ENCODE measurements around the gene SOX5.

The SOX5 gene

DNA sequence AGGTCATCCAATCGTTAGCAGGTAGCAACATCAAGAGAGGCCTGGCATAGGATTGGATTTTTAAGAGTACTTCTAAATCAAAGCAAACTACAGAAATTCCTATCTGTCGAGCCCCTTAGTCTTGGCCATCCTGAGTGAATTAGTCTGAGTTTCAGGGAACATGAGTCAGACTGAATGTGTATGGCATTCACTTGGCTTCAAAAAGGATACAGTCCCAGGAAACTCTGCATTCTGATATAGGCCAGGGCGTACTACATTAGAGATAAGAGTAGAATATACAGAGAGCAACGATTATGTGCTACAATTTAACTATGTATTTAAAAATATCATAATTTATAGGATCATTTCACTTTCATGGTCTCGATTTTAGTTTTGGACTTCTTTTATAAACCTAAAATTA, 242.2 kb downstream of the SOX5 start:
- no peak overlapping the region for H3K4me3 ChIP-seq (ENCODE audit: control insufficient read depth, low read depth, low read length)
- DNase-seq (ENCODE audit: low read depth) = peak; percentile 39
- TF ChIP-seq, protein P1, sequence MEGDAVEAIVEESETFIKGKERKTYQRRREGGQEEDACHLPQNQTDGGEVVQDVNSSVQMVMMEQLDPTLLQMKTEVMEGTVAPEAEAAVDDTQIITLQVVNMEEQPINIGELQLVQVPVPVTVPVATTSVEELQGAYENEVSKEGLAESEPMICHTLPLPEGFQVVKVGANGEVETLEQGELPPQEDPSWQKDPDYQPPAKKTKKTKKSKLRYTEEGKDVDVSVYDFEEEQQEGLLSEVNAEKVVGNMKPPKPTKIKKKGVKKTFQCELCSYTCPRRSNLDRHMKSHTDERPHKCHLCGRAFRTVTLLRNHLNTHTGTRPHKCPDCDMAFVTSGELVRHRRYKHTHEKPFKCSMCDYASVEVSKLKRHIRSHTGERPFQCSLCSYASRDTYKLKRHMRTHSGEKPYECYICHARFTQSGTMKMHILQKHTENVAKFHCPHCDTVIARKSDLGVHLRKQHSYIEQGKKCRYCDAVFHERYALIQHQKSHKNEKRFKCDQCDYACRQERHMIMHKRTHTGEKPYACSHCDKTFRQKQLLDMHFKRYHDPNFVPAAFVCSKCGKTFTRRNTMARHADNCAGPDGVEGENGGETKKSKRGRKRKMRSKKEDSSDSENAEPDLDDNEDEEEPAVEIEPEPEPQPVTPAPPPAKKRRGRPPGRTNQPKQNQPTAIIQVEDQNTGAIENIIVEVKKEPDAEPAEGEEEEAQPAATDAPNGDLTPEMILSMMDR (conservative IDR thresholded peaks at IDR 0.05; ENCODE audit: control insufficient read depth, insufficient read depth, low read depth, low read length) = no peak

DNA sequence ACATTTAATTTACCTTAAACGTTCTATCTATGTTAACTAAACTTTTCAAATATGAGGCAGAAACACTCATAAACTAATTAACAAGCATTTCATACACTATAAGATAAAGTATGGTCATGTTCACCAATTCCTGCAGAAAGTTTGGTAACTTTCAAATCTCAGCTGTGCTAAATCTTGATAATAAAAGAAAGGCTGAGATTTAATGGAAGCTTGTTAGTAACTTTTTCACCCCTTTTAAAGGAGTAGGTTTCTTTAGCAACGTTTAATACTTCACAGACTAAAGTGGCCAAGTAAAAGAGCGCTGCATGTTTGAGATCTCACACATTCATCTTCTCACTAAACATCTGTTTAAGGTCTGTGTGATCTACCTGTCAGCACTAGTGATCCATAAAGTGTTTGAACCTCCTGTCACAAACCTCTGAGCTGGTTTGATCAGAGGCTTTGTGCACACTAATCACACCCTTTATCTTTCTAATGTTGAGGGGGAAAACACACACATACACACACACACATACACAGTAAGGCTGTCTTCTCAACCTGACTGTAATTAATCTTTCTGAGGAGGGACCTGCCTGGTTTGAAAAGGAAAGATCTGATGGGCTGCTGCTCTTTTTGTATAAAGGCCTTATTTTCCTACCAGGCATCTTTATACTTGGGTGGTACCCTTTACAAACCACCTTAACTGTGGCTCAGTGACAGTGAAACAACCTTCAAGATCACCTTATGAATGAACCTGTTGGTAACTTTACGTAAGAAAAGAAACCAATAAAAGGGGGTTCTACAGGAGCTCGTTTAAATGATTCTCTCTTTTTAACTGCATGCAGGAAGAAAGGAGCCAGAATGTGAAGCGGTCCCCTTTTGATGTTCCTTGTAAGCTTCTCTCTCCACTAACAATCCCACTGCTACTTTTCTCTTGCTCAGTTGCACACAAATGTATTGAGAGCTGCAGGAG, 244.2 kb downstream of the SOX5 start:
- TF ChIP-seq, protein P1 (conservative IDR thresholded peaks at IDR 0.05; ENCODE audit: control insufficient read depth, insufficient read depth, low read depth, low read length) = no peak
- no peak overlapping the region for H3K4me3 ChIP-seq (ENCODE audit: control insufficient read depth, low read depth, low read length)

DNA sequence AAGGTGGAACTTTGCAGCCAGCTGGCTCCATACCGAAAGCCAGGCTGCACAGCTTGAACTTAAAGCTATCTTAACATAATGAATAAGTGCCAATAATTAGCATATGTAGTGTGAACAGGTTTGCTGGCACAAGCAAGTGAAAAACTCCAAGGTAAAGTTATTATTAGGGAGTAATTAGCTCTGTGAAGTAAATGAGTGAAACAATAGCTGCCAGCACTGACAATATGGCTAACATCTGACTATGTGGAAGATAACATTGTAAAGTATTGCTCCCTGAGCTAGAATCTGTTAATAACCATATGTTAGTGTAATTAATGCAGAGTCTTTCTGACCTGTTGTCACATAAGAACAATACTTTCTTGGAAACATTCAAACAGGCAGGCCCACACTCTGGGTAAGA, 246.4 kb downstream of the SOX5 start:
- no peak for DNase-seq (ENCODE audit: low read depth)
- TF ChIP-seq, protein P1 (conservative IDR thresholded peaks at IDR 0.05; ENCODE audit: control insufficient read depth, insufficient read depth, low read depth, low read length) = no peak
- H3K4me3 ChIP-seq (ENCODE audit: control insufficient read depth, low read depth, low read length) = no peak overlapping the region

More for the DNA sequence above, 244.2 kb downstream of the SOX5 start:
- no peak for DNase-seq (ENCODE audit: low read depth)

DNA sequence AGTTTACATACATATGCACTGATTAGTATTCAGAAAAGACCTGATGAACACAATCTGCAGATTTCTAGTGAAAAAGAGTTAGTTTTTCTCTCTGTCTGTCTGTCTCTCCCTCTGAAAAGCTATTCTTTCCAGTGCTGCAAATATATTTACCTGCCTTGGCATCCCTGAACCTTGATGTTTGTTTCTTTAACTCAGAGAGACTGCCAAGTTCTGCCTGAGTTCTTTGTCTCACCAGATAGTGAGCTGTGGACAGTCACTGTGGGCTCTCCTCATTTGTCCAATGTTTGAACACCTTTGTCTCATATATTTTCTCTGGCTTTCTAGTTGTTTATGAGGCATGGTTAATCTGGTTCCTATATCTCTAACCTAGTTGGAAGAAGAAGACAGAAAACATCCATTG, 250.4 kb downstream of the SOX5 start:
- no peak for DNase-seq (ENCODE audit: low read depth)
- TF ChIP-seq, protein P1 (conservative IDR thresholded peaks at IDR 0.05; ENCODE audit: control insufficient read depth, insufficient read depth, low read depth, low read length) = no peak
- H3K4me3 ChIP-seq (ENCODE audit: control insufficient read depth, low read depth, low read length) = no peak overlapping the region

DNA sequence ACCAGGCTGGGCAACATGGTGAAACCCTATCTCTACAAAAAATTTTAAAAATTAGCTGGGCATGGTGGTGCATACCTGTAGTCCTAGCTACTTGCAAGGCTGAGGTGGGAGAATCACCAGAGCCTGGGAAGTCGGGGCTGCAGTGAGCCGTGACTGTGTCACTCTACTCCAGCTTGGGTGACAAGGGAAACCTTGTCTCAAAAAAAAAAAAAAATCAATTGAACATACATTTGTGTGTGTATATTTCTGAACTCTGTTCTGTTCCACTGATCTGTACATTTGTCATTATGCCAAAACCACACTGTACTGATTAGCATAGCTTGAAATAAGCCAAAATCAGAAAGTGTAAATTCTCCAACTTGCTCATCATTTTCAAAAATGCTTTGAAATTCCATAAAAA, 254.6 kb downstream of the SOX5 start:
- DNase-seq (ENCODE audit: low read depth) = no peak
- TF ChIP-seq, protein P1 (conservative IDR thresholded peaks at IDR 0.05; ENCODE audit: control insufficient read depth, insufficient read depth, low read depth, low read length) = no peak
- no peak overlapping the region for H3K4me3 ChIP-seq (ENCODE audit: control insufficient read depth, low read depth, low read length)

DNA sequence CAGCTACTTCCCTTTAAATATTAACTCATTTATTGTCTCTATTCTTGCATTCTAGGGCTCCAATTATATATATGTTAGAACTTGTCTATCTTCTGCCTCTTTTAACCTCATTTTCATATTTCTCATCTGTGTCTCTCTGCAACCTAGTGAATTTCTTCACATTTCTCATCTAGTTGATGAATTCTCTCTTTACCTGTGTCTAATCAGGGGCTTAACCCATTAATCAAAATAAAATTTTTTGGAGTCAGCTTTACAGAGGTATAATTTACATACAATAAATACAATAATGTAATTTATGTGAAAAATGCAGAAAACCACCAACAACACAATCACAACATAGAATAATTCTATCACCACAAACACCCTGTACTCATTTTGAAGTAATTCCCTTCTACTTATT, 255.2 kb downstream of the SOX5 start:
- H3K4me3 ChIP-seq (ENCODE audit: control insufficient read depth, low read depth, low read length) = no peak overlapping the region
- no peak for DNase-seq (ENCODE audit: low read depth)
- TF ChIP-seq, protein P1 (conservative IDR thresholded peaks at IDR 0.05; ENCODE audit: control insufficient read depth, insufficient read depth, low read depth, low read length) = no peak

All from fibroblast of mammary gland (primary cell).